Neural progenitor cell (in vitro differentiated cells): ENCODE results near the gene MYRIP. TPM values are rescaled to one million over a fixed set of nuclear protein-coding genes. Genes with fewer than 3 reads are reported as not detected.

Source experiments
- DNase-seq: peaks from one replicate; pipeline ENCODE4 v3.0.0-alpha.2; 2016; ENCODE audit warnings: low spot score
- H2AFZ ChIP-seq: fragments of 200-600 bp; sonication (generic); replicated peaks from 2 replicates; pipeline ENCODE4 v1.6.1; 2016; ENCODE audit warnings: antibody characterized with exemption
- H3F3A ChIP-seq: fragments of 200-600 bp; sonication (generic); 2 replicates; pipeline ENCODE4 v1.6.1; 2016; ENCODE audit warnings: antibody characterized with exemption, low read depth
- H3K27ac ChIP-seq: fragments of 200-600 bp; sonication (generic); 2 replicates; pipeline ENCODE4 v1.5.1; 2016; ENCODE audit warnings: mild to moderate bottlenecking
- H3K27me3 ChIP-seq: fragments of 200-600 bp; sonication (generic); 2 replicates; pipeline ENCODE4 v1.6.1; 2016; ENCODE audit warnings: mild to moderate bottlenecking, moderate library complexity
- H3K36me3 ChIP-seq: fragments of 200-600 bp; sonication (generic); 2 replicates; pipeline ENCODE4 v1.5.1; 2016
- H3K4me1 ChIP-seq: fragments of 200-600 bp; sonication (generic); 2 replicates; pipeline ENCODE4 v1.6.1; 2016; ENCODE audit warnings: mixed run types
- H3K4me2 ChIP-seq: fragments of 200-600 bp; sonication (generic); 2 replicates; pipeline ENCODE4 v1.6.1; 2016
- H3K4me3 ChIP-seq: fragments of 200-600 bp; sonication (generic); 2 replicates; pipeline ENCODE4 v1.5.1; 2016
- H3K79me2 ChIP-seq: fragments of 200-600 bp; sonication (generic); 2 replicates; pipeline ENCODE4 v1.6.1; 2016; ENCODE audit warnings: low read depth
- H3K9ac ChIP-seq: fragments of 200-600 bp; sonication (generic); 2 replicates; pipeline ENCODE4 v1.6.1; 2016
- H3K9me3 ChIP-seq: fragments of 200-600 bp; sonication (generic); 2 replicates; pipeline ENCODE4 v1.5.1; 2016; ENCODE audit warnings: low read depth
- H4K20me1 ChIP-seq: fragments of 200-600 bp; sonication (generic); 2 replicates; pipeline ENCODE4 v1.6.1; 2016; ENCODE audit warnings: low read depth
- H3K27ac Mint-ChIP-seq: 3 replicates; pipeline ENCODE4 v1.8.0; 2021; ENCODE audit warnings: mixed read lengths
- H3K27me3 Mint-ChIP-seq: 2 replicates; pipeline ENCODE4 v1.8.0; 2022; ENCODE audit warnings: low read depth, mild to moderate bottlenecking, inconsistent platforms, moderate library complexity, mixed read lengths; ENCODE audit not compliant: insufficient read depth
- H3K36me3 Mint-ChIP-seq: 3 replicates; pipeline ENCODE4 v1.8.0; 2021; ENCODE audit warnings: mixed read lengths
- H3K4me1 Mint-ChIP-seq: 3 replicates; pipeline ENCODE4 v1.8.0; 2021; ENCODE audit warnings: mixed read lengths
- H3K4me3 Mint-ChIP-seq: 3 replicates; pipeline ENCODE4 v1.8.0; 2021; ENCODE audit warnings: mild to moderate bottlenecking, moderate library complexity, mixed read lengths
- H3K9me3 Mint-ChIP-seq: 3 replicates; pipeline ENCODE4 v1.8.0; 2020; ENCODE audit warnings: mixed read lengths
- EZH2 ChIP-seq: fragments of 200-600 bp; sonication (generic); IDR thresholded peaks from 2 replicates; pipeline ENCODE4 v1.6.1; 2017; ENCODE audit warnings: antibody characterized with exemption, mild to moderate bottlenecking, moderate library complexity
- EZH2phosphoT487 ChIP-seq: fragments of 200-600 bp; sonication (generic); IDR thresholded peaks from 2 replicates; pipeline ENCODE4 v1.6.1; 2017; ENCODE audit warnings: antibody characterized with exemption
- total RNA-seq: library from RNA; depleted of rRNA; stranded (reverse); fragments of >200 nt; gene quantifications from 2 replicates; pipeline ENCODE4 v1.2.3, GENCODE V29; 2015; ENCODE audit warnings: low replicate concordance
- TF ChIP-seq, protein P1 (sequence below): fragments of 200-600 bp; sonication (generic); IDR thresholded peaks from 2 replicates; pipeline ENCODE4 v1.5.1; 2017; ENCODE audit warnings: antibody characterized with exemption, mild to moderate bottlenecking

Gene MYRIP
- total RNA-seq, 1 donor from 2014 or later = 0.62 TPM

- Histone ChIP-seq H3K4me1 (peaks cover 6% of the 10 kb centered on the region), H3K36me3 (no peaks in the 10 kb centered on the region), H3K79me2 (no peaks in the 10 kb centered on the region), H3F3A (peaks cover 11% of the 10 kb centered on the region), H3K9me3 (no peaks in the 10 kb centered on the region), H3K27me3 (no peaks in the 10 kb centered on the region), H3K4me2 (no peak overlapping the region), H4K20me1 (no peaks in the 10 kb centered on the region), H3K27ac (no peak overlapping the region), H2AFZ (no peak overlapping the region), H3K9ac (no peak overlapping the region), H3K4me3 (no peak overlapping the region)
- Mint-ChIP-seq H3K4me1 (peaks cover 6% of the 10 kb centered on the region), H3K9me3 (no peaks in the 10 kb centered on the region), H3K27ac (no peak overlapping the region), H3K36me3 (no peaks in the 10 kb centered on the region), H3K27me3 (peaks cover 8% of the 10 kb centered on the region), H3K4me3 (no peak overlapping the region)
- no peak for DNase-seq
- TF ChIP-seq, protein P1, sequence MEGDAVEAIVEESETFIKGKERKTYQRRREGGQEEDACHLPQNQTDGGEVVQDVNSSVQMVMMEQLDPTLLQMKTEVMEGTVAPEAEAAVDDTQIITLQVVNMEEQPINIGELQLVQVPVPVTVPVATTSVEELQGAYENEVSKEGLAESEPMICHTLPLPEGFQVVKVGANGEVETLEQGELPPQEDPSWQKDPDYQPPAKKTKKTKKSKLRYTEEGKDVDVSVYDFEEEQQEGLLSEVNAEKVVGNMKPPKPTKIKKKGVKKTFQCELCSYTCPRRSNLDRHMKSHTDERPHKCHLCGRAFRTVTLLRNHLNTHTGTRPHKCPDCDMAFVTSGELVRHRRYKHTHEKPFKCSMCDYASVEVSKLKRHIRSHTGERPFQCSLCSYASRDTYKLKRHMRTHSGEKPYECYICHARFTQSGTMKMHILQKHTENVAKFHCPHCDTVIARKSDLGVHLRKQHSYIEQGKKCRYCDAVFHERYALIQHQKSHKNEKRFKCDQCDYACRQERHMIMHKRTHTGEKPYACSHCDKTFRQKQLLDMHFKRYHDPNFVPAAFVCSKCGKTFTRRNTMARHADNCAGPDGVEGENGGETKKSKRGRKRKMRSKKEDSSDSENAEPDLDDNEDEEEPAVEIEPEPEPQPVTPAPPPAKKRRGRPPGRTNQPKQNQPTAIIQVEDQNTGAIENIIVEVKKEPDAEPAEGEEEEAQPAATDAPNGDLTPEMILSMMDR = no peak
- TF ChIP-seq EZH2 (no peak), EZH2phosphoT487 (no peak)
Observed at GRCh38 chr3:40207796-40208195, 398.4 kb downstream of the MYRIP start.

GRCh38 chr3:40208251-40208650 is 398.8 kb downstream of the MYRIP start:
- Histone ChIP-seq H3K27ac (no peak overlapping the region), H3K27me3 (no peaks in the 10 kb centered on the region), H3F3A (peaks cover 7% of the 10 kb centered on the region), H4K20me1 (no peaks in the 10 kb centered on the region), H3K9ac (no peak overlapping the region), H2AFZ (no peak overlapping the region), H3K4me2 (no peak overlapping the region), H3K36me3 (no peaks in the 10 kb centered on the region), H3K9me3 (no peaks in the 10 kb centered on the region), H3K4me1 (peaks cover 6% of the 10 kb centered on the region), H3K4me3 (no peak overlapping the region), H3K79me2 (no peaks in the 10 kb centered on the region)
- no peak overlapping the region for H3K4me3 Mint-ChIP-seq
- peaks cover 8% of the 10 kb centered on the region for H3K27me3 Mint-ChIP-seq
- H3K4me1 Mint-ChIP-seq = peaks cover 6% of the 10 kb centered on the region
- TF ChIP-seq EZH2phosphoT487 = no peak
- no peak for TF ChIP-seq EZH2
- TF ChIP-seq, protein P1 = no peak
- H3K36me3 Mint-ChIP-seq = no peaks in the 10 kb centered on the region
- no peak overlapping the region for H3K27ac Mint-ChIP-seq
- no peak for DNase-seq
- no peaks in the 10 kb centered on the region for H3K9me3 Mint-ChIP-seq

DNA sequence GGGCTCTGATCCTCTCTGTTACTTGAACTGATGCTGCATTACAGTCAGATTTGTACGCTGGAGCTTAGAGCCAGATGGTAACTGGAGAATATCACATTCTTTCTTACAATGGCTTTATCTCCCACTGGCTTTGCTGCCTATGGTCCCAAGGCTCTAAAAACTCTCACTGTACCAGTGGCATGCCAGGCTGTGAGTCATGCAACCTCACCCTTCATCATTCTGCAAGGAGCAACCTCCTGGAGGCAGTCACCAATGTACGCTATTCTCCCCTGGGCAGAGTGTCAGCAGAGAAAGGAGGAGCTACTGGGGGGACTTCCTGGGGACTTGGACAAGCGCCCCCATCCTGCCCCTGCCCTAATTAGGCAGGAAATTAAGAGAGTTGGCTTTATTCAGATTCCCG is 402.2 kb downstream of the MYRIP start:
- H3K9me3 ChIP-seq = no peaks in the 10 kb centered on the region
- DNase-seq = no peak
- no peaks in the 10 kb centered on the region for H3K36me3 ChIP-seq
- Mint-ChIP-seq H3K4me1 (peaks cover 6% of the 10 kb centered on the region), H3K9me3 (no peaks in the 10 kb centered on the region), H3K36me3 (no peaks in the 10 kb centered on the region), H3K27me3 (peaks cover 9% of the 10 kb centered on the region), H3K27ac (no peak overlapping the region), H3K4me3 (no peak overlapping the region)
- TF ChIP-seq EZH2 = no peak
- TF ChIP-seq, protein P1 = no peak
- TF ChIP-seq EZH2phosphoT487 = no peak
- H3K4me1 ChIP-seq = peaks cover 6% of the 10 kb centered on the region
- H3K4me3 ChIP-seq = no peak overlapping the region
- no peak overlapping the region for H2AFZ ChIP-seq
- no peaks in the 10 kb centered on the region for H4K20me1 ChIP-seq
- H3F3A ChIP-seq = no peaks in the 10 kb centered on the region
- H3K4me2 ChIP-seq = no peak overlapping the region
- H3K79me2 ChIP-seq = no peaks in the 10 kb centered on the region
- H3K27me3 ChIP-seq = no peaks in the 10 kb centered on the region
- H3K9ac ChIP-seq = no peak overlapping the region
- no peak overlapping the region for H3K27ac ChIP-seq
